HG03139 (cell line): ENCODE measurements around the gene ZNF423.
A peak's percentile ranks its signal among the peaks of the same experiment; 100 is the strongest.
"Not testable (repeated sequence)": the region's sequence is repeated elsewhere in the genome, so short reads cannot be mapped to it uniquely, and the experiment has no call there.

ENCODE experiments used
- ATAC-seq: cut with Tn5 transposase; IDR thresholded peaks from one replicate; pipeline ENCODE4 v1.9.1; 2021; ENCODE audit not compliant: unreplicated experiment

Gene ZNF423

DNA sequence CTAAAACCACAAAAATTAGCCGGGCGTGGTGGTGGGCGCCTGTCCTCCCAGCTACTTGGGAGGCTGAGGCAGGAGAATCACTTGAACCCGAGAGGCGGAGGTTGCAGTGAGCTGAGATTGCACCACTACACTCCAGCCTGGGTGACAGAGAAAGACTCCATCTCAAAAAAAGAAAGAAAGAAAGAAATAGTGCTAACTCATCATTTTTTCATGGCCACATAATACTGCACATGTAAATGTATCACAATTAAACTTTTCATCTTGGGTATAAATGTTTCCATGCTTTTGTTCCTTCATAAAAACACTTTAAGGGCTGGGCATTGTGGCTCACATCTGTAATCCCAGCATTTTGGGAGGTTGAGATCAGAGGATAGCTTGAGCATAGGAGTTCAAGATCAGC lies 15.9 kb upstream of the ZNF423 start:
- ATAC-seq = not testable (repeated sequence)

DNA sequence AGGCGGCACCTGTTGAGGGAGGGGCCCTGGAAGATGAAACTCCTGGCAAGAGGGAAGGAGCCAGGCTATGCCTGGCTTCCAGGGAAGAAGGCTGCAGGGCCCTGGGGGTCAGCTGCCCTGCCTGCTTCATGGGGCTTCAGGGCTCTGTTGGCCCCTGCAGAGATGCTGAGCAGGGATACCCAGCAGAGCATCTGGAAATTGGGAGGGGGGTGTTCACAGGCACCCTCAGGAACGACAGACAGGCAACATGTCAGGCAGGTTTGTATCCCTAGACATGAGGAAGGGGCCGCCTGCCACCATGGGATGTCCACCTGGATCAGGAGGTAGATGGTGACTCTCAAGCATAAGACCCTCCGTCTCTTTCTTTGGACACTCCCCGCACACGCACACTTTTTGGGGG lies 13.8 kb upstream of the ZNF423 start:
- ATAC-seq = no peak

DNA sequence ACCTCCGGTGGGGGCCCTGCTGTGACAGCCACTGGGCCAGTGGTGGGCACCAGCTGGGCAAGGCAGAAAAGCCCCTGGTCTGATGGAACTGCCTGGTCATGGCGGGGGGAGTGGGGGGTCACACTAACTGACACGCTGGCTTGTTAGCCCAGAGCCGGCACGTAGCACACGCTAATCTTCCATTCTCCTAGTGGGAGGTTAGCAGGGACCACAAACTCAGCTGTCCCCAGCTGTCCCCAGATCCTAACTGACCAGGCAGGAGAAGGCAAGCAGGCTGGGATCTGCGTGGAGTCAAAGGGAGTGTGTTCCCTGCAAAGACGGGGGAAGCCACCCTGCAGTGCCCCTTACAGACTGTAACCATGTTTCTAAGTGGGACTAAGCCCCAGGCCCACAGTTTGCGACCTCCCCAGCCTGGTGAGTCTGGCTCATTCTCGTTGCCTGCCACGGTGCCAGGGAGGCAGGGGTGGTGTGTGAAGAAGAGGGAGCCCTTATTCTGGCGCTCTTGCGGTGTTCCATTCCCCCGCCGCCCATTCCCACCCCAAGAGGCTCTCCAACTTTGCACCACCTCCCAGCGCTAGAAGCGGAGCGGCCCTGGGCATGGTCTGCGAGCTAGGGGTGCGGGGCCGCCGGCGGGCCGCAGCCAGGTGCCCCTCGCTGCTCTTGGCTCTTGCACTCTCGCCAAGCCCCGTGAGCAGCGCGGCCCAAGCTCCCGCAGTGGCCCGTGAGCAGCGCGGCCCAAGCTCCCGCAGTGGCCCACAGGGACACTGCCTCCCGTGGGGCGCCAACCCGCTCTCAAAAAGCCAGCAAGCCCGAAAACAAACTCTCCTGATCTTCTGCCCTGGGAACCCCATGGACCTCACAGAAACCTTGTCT lies 12.1 kb upstream of the ZNF423 start:
- ATAC-seq = no peak

DNA sequence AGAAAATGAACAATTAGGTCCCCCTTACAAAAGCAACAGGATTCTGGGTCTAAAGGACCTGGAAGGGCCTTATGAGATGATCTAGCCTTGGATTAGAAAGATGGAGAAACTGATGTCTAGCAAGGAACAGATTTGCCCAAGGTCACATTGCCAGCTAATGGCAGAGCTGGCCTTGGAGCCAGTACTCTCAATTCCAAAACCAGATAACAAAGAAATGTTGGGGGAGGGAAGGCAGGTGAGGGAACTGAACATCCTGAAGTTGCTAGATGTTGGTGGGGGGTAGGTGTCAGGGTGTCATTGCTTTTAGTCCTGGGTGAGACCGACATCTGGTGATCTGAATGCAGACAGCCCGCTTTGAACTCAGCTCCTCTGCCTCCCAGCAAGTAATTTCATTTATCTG lies 11.3 kb upstream of the ZNF423 start:
- ATAC-seq = no peak

DNA sequence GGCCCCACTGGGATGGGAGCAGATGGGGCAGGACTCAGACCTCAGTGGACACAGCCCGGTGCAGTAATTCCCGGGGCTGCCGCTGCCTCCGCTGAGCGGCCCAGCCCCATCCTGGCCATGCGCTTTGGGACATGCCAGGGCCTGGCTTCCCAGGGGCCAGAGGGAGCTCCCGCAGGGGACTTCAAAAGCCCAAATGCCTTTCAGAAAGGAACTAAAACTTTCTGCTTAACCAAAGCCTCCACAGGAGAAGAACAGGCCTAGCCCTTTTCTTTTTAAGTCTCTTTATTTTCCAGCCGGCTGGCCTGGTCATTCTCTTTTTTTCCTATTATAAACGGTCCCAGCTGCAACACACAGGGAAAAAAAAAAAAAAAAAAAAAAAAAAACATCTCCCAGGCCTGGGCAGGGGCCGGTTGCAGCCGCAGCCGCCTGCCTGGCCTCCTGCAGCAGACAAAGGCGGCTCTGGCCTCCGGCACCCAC lies 10.7 kb upstream of the ZNF423 start:
- ATAC-seq = no peak

DNA sequence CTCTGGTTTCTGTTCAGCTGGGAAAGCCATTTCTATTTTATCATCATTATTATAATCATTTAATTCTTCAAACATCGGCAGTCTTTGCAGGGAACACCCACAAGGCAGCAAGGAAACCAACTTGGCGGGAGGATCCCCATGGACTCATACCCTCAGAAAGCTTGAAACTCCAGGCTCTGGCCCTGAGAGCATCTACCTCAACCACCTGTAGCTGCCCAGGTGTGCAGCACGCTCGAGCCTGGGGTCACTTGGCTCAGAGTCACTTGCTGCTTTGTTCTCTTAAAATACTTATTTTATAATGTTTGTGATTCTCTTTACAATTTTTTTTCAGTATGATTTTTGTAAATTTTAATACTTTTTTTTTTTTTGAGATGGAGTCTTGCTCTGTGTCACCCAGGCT lies 6.8 kb upstream of the ZNF423 start:
- no peak for ATAC-seq

DNA sequence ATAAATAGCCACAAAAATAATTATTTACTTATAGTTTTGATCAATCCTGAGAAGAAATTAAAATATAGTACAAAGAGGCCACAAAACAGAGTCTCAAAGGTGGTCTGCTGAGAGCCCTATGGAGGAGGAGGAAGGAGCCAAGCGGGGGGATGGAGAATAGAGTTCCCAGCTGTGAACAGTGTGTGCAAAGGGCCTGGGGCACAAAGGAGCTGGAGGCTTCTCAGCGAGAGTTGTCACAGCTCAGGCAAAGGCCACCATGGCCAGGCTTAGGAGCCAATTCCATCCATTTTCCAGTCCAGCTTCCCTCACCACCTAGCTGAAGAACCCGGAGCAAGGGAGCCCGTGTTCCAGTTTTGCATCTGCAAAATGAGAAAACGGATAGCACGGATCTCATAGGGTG lies 5.4 kb upstream of the ZNF423 start:
- no peak for ATAC-seq

DNA sequence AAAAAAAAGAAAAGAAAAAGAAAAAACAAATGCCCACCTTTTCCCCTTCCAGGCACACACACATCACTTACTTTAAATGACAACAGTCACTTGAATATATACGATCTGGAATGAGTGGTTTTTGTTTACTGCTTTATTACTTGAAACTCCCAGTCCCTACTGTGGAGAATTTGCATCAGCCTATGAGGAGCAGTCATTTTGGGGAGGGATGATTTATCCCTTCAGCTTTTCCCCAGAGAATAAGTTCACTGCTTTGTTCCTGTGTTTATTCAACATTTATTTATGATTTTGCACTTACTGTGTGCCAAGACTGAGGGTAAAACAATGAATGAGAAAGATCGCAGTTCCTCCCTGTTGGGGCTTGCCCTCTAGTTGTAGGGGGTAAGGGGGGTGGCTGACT lies 4.7 kb upstream of the ZNF423 start:
- no peak for ATAC-seq

DNA sequence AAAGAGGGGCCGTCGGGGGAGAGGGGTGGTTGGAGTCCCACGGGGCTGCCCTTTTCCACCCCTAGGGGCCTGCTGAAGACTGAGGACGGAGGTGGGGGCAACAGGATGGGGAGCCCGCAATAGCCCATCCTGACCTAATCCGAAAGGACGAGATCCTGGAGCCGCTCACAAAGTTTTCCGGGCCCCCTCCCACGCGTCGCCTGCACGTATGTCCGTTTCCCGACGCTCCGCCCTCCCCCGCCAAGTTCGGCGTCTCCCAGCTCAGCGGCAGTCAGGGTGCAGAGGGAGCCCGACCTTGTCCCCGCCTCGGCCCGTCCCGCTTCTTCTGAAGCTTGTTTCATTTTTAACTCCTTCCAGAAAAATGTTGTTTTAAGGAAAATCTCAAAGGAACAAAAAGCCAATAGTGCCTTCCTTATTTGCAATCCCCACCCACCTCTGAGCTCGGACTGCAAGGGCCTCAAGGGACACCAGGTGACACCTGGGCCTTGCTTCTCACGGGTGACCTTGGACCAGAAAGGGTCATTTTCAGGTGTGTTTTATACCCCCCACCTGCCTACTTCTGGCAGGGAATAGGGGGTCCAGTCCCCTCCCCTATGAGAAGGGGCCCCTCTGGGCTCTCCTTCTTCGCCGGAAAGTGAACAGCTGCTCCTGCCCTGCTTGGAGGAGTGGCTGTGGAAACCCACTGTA lies 3.4 kb upstream of the ZNF423 start:
- no peak for ATAC-seq

DNA sequence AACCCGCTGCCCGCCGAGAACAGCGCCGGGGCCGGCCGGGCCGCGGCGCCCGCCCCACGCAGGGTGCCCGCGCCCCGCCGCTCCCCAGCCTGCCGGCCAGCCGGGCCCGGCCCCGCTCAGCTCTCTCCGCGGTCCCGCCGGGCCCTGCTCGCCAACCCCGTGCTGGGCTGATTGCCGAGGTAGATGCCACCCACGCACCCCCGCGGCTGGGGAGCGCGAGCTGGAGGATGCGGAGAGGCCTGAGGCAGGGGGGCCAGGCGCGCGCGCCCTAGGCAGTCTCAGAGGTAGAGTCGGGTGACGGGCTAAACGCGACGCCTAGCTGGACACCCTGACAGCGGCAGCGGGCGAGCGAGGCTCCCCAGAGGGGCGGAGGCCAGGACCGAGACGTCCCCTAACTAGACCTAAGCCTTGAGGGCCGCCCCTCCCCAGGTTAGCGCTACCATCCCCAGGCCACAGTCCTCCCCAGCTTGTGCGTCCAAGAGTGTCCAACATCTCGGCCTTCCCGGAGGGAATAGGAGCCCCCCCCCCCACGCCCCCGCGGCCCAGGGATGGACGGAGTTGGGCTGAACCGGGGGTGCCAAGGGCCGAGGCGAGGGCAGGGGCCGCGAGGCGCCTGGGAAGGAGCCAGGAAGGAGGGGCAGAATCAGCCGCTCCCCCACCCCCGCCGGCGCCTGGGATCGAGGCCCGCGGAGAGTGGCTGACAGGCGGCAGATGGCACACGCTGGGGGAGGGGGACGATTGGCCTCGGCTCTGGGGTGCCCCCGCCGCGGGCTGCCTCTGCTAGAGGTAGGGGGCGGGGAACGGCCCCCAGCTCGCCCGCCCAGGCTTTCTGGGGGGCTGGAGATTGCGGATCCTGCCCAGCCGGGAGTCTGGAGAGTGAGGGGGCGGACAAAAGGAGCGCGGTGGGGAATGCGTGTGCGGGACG lies 2.5 kb upstream of the ZNF423 start:
- no peak for ATAC-seq

DNA sequence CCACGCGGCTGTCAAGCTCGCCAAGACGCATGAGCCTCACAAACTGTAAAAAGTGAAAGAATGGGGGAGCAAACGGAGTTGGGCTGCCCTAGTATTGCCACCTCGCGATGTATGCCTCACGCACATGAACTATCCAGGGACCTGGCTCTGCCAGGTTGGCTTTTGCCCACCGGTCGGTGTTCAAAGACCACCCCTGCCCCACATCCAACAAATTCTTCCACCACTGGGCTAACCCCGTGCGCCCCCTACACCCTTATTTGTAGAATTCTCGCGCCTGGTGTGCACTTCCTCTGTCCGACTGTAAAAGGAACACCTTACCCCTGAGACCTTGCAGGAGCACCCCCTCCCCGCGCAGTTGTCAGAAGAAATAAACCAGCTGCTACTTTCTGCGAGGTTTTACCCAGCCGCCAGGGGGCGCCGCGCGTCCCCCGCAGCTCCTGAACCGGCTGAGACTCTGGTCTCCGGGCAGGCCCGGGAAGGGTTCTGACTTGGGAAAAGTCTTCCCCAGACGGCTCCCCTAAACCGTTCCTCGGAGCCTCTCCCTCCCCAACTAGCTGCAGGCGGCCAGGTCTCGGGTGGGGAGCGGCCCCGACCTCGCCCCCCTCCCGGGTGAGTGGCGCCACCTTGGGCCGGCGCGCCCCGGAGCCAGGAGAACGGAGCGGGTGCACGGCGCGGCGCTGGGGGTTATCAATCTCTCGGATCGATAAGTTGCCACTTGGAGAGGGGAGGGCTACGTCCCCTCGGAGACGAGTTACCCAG lies 1.7 kb upstream of the ZNF423 start:
- ATAC-seq = no peak

DNA sequence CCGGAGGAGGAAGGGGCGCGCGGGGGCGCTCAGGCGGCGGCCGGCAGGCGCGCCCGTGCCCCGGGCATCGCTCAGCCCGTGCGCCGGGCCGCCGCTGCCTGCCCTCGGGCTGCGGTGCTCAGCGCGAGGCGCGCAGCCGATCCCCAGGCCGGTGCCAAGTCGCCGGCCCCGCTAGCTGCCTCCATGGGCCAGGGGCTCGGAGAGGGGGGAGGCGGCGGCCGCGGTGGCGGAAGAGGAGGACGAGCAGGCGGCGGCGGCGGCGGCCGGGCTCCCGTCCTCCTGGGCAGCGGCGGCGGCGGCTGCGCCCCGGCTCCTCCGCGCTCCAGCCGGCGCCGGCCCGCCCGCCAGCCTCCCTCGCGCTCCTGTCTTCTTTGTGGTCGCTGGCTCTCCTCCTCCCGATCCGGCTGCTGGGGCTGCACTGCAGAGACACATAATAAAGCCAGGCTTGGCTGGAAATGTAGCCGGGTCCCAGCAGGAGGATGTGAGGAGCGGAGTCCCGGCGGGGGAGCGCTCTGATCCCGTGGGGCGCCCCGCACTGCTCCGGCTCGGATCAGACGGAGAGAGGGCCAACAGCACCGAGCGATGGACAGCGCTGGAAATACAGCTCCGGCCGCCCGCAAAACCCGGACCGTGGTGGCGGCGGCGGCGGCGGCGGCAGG lies 889 bp upstream of the ZNF423 start:
- ATAC-seq = no peak

DNA sequence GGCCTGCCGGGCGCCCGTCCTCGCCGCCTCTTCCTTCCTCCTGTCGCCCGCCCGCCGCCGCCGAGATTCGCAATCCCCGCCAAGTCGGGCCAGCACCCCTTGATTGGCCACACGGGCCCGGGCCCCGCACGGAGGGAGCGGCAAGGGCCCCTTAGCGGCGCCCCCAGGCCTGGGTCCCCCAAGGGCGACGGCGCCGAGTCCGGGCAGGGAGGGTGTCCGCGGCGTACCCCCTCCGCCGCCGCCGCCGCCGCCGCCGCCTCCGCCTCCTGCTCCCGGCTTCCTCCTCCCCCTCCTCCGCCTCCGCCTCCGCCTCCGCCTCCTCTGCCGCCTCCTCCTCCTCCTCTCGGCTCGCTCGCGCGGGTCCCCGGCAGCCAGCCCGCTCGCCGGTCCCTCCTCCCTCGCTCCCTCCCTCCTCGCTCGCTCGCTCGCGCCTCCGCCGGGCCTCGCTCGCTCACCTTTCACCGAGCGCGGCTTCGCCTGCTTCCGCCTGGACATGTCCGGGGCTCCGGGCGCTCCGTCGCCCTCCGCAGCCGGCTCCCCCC lies 561 bp downstream of the ZNF423 start:
- ATAC-seq = peak; percentile 60

DNA sequence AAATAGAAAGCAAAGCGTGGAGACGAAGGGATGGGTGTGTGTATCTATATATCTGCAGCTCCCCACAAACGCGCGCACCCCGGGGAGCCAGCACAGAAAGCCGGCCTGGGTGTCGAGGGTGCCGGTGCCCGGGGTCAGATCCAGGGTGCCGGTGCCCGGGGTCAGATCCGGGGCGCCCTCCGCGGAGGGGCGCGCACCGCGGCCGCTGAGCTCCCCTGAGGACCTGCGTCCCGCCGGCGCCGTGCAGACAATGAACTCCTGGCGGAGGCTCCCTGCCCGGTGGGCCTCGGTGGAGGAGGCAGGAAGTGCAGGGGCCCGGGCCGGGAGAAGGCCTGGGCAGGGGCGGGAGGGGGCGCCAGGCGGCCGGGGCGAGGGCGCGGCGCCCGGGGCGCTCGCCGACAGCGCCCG lies 1.1 kb downstream of the ZNF423 start:
- ATAC-seq = peak; percentile 15

DNA sequence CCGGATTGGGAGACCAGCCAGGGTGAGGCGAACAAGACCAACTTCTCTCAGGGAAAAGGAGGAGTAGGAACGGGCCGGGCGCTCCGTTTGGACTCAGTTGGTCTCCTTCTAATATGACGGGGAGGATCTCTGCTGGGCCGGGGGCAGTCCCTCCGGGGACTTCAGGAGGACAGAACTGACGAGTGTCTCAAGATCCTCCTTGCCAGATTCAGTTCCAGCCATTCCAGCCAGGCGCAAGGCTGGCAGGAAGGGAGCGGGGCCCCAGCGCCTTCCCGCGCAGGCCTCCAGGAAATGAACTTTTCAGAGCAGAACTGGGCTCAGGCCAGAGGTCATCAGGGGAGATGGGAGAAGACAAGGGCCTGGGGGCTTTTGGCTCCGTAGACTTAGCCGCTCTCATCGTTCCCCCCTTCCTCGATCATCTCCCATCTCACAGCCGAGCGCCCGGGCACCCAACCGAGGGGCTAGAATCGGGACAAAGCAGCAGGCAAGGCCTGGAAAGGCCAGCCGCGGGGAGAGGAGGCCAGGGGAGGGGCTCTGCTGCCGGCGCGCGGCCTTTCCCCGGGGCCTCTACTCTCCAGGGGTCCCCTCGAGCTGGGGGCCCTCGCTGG lies 1.6 kb downstream of the ZNF423 start:
- ATAC-seq = no peak

DNA sequence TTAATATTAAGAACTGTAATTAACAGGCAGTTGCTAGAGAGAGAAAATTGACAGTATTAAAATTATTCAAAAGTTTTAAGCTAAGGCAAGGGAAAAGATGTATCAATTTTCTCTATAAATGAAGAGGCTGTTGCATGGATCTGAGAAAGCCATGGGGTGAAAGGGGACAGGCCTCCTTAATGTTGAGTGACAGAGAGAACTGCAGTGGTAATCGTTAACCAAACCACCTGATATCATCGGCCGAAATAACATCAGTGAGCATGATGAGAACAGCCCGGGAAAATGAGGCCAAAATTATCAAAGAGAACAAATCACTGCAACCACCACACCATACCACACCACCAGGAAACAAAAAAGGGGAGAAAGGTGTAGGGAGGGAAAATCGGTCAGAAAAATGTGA lies 3.6 kb downstream of the ZNF423 start:
- ATAC-seq = no peak

DNA sequence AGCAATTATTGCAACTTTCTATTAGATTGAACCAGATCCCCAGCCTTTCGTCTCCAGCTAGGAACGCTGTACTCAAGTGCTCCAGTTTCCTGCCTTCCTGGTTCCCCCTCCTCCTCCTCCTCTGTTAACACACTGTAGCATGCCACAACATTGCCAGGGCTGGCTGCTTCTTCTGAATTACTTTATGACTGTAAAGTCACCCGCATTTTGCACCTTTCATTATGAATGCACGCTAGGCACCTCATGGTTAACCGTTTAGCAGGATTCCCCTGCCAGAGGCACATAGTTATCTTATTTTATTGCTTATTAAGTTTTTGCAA lies 4.5 kb downstream of the ZNF423 start:
- ATAC-seq = no peak

DNA sequence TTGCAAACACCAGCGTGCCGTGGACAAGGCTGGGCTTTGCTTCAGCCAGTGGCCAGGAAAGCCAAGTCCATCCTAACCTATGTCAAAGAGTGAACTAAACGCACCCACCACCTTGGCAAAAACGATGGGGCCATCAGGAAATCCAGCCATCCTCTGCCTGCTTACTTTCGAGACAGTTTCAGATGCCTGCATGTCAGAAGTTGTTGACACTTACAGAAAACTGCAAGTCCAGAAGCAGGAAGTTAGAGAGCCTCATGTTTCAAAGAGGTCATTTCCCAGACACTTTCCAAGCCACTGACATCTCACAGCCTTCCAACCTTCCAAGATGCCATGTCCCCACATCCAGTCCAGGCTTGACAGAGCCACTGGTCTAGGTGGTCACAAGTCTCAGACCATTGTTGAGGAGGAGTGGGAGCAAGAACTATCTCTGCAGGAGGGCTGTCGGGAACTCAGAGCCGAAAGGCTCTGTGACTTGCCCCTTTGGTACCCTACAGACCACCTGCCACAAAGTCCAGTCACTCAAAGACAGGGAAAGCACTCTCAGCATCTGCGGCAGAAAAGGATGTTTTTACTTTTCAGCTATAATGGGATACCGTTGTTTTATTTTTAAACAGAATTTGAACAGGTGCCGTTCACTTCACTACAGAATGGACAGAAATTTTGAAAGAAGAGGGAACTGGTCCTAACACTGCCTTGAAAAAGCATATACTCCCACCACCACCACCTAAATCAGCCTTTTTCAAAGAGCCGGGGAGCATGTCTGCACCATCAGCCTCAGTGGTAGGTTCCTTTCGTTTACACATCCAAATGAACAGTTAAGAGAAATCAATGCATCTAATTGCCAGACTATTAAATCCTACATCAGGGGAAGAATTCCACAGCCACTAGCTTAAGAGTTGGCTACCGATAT lies 5.1 kb downstream of the ZNF423 start:
- no peak for ATAC-seq

DNA sequence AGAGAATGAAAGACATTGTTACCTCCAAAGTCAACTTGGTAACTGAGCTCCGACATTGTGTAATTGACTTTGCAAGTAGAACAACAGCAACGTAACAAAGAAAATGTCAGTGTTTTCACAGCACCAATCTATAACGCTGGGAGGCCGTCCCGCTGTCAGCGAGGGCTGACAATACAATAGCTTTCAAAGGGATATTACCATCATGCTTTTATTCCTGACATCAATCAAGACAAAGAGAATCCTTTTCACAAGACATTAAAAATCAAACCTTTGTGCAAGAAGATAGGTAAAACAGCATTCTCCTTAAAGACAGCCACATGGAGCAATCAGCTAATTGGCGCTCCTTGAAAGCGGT lies 6.2 kb downstream of the ZNF423 start:
- no peak for ATAC-seq
